ENCODE measurements around the gene ZNF473.

GRCh38 chr19:49986354-49986753 is 39.5 kb upstream of the ZNF473 start:
- TF ChIP-seq CTCF (IDR thresholded peaks at IDR 0.05) = no peak
- TF ChIP-seq ZFX (IDR thresholded peaks at IDR 0.05; ENCODE audit: borderline replicate concordance) = no peak
